ENCODE measurements around the gene NFX1.
A peak's percentile ranks its signal among the peaks of the same experiment; 100 is the strongest.

DNA sequence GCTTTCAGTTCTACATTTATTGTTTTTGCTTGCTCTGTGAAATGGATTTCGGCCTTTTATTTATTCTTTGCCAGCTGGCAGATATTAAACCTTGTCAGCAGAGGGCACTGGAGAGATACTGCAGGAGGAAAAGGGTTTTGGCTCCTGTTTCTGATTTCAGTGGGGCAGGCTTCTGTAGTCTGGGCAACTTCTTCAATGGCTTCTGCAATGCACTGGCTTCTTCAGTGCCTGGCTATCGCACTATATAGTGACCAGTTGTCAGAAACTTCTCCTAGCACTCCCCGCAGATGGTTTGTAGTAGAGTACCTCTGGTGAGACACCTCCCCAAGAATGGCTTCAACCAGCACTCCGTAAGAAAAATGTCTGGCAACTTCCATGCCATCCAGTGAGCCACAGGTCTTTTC lies 3.2 kb upstream of the NFX1 start:
- TF ChIP-seq, protein P1, sequence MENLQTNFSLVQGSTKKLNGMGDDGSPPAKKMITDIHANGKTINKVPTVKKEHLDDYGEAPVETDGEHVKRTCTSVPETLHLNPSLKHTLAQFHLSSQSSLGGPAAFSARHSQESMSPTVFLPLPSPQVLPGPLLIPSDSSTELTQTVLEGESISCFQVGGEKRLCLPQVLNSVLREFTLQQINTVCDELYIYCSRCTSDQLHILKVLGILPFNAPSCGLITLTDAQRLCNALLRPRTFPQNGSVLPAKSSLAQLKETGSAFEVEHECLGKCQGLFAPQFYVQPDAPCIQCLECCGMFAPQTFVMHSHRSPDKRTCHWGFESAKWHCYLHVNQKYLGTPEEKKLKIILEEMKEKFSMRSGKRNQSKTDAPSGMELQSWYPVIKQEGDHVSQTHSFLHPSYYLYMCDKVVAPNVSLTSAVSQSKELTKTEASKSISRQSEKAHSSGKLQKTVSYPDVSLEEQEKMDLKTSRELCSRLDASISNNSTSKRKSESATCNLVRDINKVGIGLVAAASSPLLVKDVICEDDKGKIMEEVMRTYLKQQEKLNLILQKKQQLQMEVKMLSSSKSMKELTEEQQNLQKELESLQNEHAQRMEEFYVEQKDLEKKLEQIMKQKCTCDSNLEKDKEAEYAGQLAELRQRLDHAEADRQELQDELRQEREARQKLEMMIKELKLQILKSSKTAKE (IDR thresholded peaks at IDR 0.05; ENCODE audit: low read depth, poor library complexity, severe bottlenecking), result peak; percentile 36
- TF ChIP-seq, protein P2, sequence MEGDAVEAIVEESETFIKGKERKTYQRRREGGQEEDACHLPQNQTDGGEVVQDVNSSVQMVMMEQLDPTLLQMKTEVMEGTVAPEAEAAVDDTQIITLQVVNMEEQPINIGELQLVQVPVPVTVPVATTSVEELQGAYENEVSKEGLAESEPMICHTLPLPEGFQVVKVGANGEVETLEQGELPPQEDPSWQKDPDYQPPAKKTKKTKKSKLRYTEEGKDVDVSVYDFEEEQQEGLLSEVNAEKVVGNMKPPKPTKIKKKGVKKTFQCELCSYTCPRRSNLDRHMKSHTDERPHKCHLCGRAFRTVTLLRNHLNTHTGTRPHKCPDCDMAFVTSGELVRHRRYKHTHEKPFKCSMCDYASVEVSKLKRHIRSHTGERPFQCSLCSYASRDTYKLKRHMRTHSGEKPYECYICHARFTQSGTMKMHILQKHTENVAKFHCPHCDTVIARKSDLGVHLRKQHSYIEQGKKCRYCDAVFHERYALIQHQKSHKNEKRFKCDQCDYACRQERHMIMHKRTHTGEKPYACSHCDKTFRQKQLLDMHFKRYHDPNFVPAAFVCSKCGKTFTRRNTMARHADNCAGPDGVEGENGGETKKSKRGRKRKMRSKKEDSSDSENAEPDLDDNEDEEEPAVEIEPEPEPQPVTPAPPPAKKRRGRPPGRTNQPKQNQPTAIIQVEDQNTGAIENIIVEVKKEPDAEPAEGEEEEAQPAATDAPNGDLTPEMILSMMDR (IDR thresholded peaks at IDR 0.05 in 2 of 3, conservative IDR thresholded peaks at IDR 0.05 in 1 of 3; ENCODE audit: control insufficient read depth in 2 of 3, extremely low read depth in 1 of 3, insufficient read depth in 1 of 3, low read depth in 3 of 3, low read length in 3 of 3), result peak; percentile 70 to 88 (median 78)
- TF ChIP-seq NR2C1 (IDR thresholded peaks at IDR 0.05), result no peak
- TF ChIP-seq CEBPB (IDR thresholded peaks at IDR 0.05; ENCODE audit: borderline replicate concordance in 1 of 2, low read depth in 2 of 2, low read length in 2 of 2), result no peak
- TF ChIP-seq TCF12 (IDR thresholded peaks at IDR 0.05; ENCODE audit: low read depth, low read length), result 0 out of 2 replicates have a peak, but pooled peaks have one; percentile 15
- TF ChIP-seq SMC3 (IDR thresholded peaks at IDR 0.05; ENCODE audit: borderline replicate concordance, low read length), result peak; percentile 76; the same call in 1 of the 2 replicates
- TF ChIP-seq TAF1 (IDR thresholded peaks at IDR 0.05; ENCODE audit: borderline replicate concordance, low read depth, low read length), result no peak
- TF ChIP-seq, protein P3, sequence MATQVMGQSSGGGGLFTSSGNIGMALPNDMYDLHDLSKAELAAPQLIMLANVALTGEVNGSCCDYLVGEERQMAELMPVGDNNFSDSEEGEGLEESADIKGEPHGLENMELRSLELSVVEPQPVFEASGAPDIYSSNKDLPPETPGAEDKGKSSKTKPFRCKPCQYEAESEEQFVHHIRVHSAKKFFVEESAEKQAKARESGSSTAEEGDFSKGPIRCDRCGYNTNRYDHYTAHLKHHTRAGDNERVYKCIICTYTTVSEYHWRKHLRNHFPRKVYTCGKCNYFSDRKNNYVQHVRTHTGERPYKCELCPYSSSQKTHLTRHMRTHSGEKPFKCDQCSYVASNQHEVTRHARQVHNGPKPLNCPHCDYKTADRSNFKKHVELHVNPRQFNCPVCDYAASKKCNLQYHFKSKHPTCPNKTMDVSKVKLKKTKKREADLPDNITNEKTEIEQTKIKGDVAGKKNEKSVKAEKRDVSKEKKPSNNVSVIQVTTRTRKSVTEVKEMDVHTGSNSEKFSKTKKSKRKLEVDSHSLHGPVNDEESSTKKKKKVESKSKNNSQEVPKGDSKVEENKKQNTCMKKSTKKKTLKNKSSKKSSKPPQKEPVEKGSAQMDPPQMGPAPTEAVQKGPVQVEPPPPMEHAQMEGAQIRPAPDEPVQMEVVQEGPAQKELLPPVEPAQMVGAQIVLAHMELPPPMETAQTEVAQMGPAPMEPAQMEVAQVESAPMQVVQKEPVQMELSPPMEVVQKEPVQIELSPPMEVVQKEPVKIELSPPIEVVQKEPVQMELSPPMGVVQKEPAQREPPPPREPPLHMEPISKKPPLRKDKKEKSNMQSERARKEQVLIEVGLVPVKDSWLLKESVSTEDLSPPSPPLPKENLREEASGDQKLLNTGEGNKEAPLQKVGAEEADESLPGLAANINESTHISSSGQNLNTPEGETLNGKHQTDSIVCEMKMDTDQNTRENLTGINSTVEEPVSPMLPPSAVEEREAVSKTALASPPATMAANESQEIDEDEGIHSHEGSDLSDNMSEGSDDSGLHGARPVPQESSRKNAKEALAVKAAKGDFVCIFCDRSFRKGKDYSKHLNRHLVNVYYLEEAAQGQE (IDR thresholded peaks at IDR 0.05; ENCODE audit: low read depth, low read length), result no peak
- no peak for TF ChIP-seq POLR2A (IDR thresholded peaks at IDR 0.05; ENCODE audit: low read depth, low read length)
- no peak for TF ChIP-seq GABPA (IDR thresholded peaks at IDR 0.05; ENCODE audit: low read depth)
- TF ChIP-seq SUZ12 (IDR thresholded peaks at IDR 0.05; ENCODE audit: unreplicated experiment), result no peak
- no peak for TF ChIP-seq KDM1A (IDR thresholded peaks at IDR 0.05; ENCODE audit: borderline replicate concordance)

All from GM12878 (cell line).